ENCODE measurements around the gene NRG3. TPM values are rescaled to one million over a fixed set of nuclear protein-coding genes. Genes with fewer than 3 reads are reported as not detected.

The NRG3 gene
- total and polyA plus RNA-seq, 2 donors (not counting 1 experiment from before 2014, with no cell fraction given): 0.06 TPM; not detected in 1

GRCh38 chr10:82144153-82144552 is 269.2 kb downstream of the NRG3 start:
- Mint-ChIP-seq H3K9me3 (ENCODE audit: insufficient read depth) (no peaks in the 10 kb centered on the region), H3K27me3 (no peaks in the 10 kb centered on the region), H3K4me3 (no peak overlapping the region), H3K27ac (no peak overlapping the region), H3K4me1 (no peaks in the 10 kb centered on the region)
- CTCF ChIA-PET: no interaction called here
- Histone ChIP-seq H3K4me2 (replicated peaks; ENCODE audit: low read depth, low read length, poor library complexity, severe bottlenecking) (no peak overlapping the region), H3K27ac (ENCODE audit: low read length in 2 of 2) (no peak overlapping the region), H4K20me1 (ENCODE audit: control insufficient read depth, insufficient read depth, low read length, poor library complexity, severe bottlenecking) (no peaks in the 10 kb centered on the region), H3K4me1 (ENCODE audit: control insufficient read depth in 2 of 2, insufficient read depth in 2 of 2, low read length in 2 of 2) (no peaks in the 10 kb centered on the region), H3K36me3 (replicated peaks in 1 of 2; ENCODE audit: control extremely low read depth in 1 of 2, control insufficient read depth in 1 of 2, extremely low read depth in 1 of 2, insufficient read depth in 2 of 2, low read length in 1 of 2) (no peaks in the 10 kb centered on the region), H3K9ac (ENCODE audit: low read length) (no peak overlapping the region), H3K9me3 (ENCODE audit: control extremely low read depth in 1 of 3, control insufficient read depth in 2 of 3, insufficient read depth in 1 of 3, low read length in 2 of 3) (no peaks in the 10 kb centered on the region), H3K27me3 (replicated peaks in 1 of 4; ENCODE audit: control extremely low read depth in 1 of 4, control insufficient read depth in 3 of 4, insufficient read depth in 4 of 4, low read length in 3 of 4) (no peaks in the 10 kb centered on the region), H3K4me3 (ENCODE audit: control extremely low read depth in 1 of 5, extremely low read depth in 1 of 5, insufficient read depth in 1 of 5, low read depth in 2 of 5, low read length in 4 of 5) (no peak overlapping the region), H2AFZ (ENCODE audit: insufficient read depth, low read depth, low read length, poor library complexity, severe bottlenecking) (no peak overlapping the region), H3K79me2 (ENCODE audit: control insufficient read depth, insufficient read depth, low read length) (no peaks in the 10 kb centered on the region)
- POLR2A ChIA-PET: no interaction called here
- WGBS (ENCODE audit: insufficient coverage): 92% methylated on average over 2 of the region's 3 CpGs
- no peak for DNase-seq
- intact Hi-C loops (cut with micrococcal nuclease): no loop called here
- TF ChIP-seq EZH2 (IDR thresholded peaks at IDR 0.05; ENCODE audit: borderline replicate concordance, insufficient read depth, low read depth, low read length, poor library complexity, severe bottlenecking): no peak
- TF ChIP-seq CTCF (IDR thresholded peaks at IDR 0.05): no peak
- ATAC-seq (ENCODE audit: low read depth): no peak

GRCh38 chr10:82148764-82149163 is 273.8 kb downstream of the NRG3 start:
- DNase-seq: no peak
- TF ChIP-seq CTCF (IDR thresholded peaks at IDR 0.05): no peak
- no peak for TF ChIP-seq EZH2 (IDR thresholded peaks at IDR 0.05; ENCODE audit: borderline replicate concordance, insufficient read depth, low read depth, low read length, poor library complexity, severe bottlenecking)
- Histone ChIP-seq H3K27me3 (replicated peaks in 1 of 4; ENCODE audit: control extremely low read depth in 1 of 4, control insufficient read depth in 3 of 4, insufficient read depth in 4 of 4, low read length in 3 of 4) (no peaks in the 10 kb centered on the region), H3K9ac (ENCODE audit: low read length) (no peak overlapping the region), H3K79me2 (ENCODE audit: control insufficient read depth, insufficient read depth, low read length) (no peaks in the 10 kb centered on the region), H3K36me3 (replicated peaks in 1 of 2; ENCODE audit: control extremely low read depth in 1 of 2, control insufficient read depth in 1 of 2, extremely low read depth in 1 of 2, insufficient read depth in 2 of 2, low read length in 1 of 2) (no peaks in the 10 kb centered on the region), H3K4me2 (replicated peaks; ENCODE audit: low read depth, low read length, poor library complexity, severe bottlenecking) (no peak overlapping the region), H2AFZ (ENCODE audit: insufficient read depth, low read depth, low read length, poor library complexity, severe bottlenecking) (no peak overlapping the region), H4K20me1 (ENCODE audit: control insufficient read depth, insufficient read depth, low read length, poor library complexity, severe bottlenecking) (no peaks in the 10 kb centered on the region), H3K4me3 (ENCODE audit: control extremely low read depth in 1 of 5, extremely low read depth in 1 of 5, insufficient read depth in 1 of 5, low read depth in 2 of 5, low read length in 4 of 5) (no peak overlapping the region), H3K27ac (ENCODE audit: low read length in 2 of 2) (no peak overlapping the region), H3K4me1 (ENCODE audit: control insufficient read depth in 2 of 2, insufficient read depth in 2 of 2, low read length in 2 of 2) (no peaks in the 10 kb centered on the region), H3K9me3 (ENCODE audit: control extremely low read depth in 1 of 3, control insufficient read depth in 2 of 3, insufficient read depth in 1 of 3, low read length in 2 of 3) (peaks cover 0 to 5% (median 0%) of the 10 kb centered on the region in 3 donors)
- ChIA-PET CTCF (no interaction called here), POLR2A (no interaction called here)
- no peaks in the 10 kb centered on the region for H3K27me3 Mint-ChIP-seq
- no peak overlapping the region for H3K4me3 Mint-ChIP-seq
- no peaks in the 10 kb centered on the region for H3K4me1 Mint-ChIP-seq
- intact Hi-C loops (cut with micrococcal nuclease): no loop called here
- WGBS (ENCODE audit: insufficient coverage): no CpG with 5 or more reads among the region's 1 CpG
- no peak overlapping the region for H3K27ac Mint-ChIP-seq
- no peak for ATAC-seq (ENCODE audit: low read depth)
- no peaks in the 10 kb centered on the region for H3K9me3 Mint-ChIP-seq (ENCODE audit: insufficient read depth)
